H1 (cell line): ENCODE measurements around the gene PMEPA1. TPM values are rescaled to one million over a fixed set of nuclear protein-coding genes. Genes with fewer than 3 reads are reported as not detected.

ENCODE experiments used
- CTCF ChIA-PET: fragments of 300-600 bp; sonication (Branson Sonifier 250); formaldehyde crosslinking; loops from one replicate; lab custom pipeline; 2021; ENCODE audit not compliant: partially characterized antibody; lab: Charles Lee
- POLR2A ChIA-PET: fragments of 300-600 bp; sonication (Branson Sonifier 250); formaldehyde crosslinking; loops from one replicate; lab custom pipeline; 2021; ENCODE audit warnings: inconsistent platforms; ENCODE audit not compliant: partially characterized antibody; lab: Charles Lee
- DNase-seq, 2 experiments: peaks; one replicate each; pipeline versions ENCODE4 v3.0.0 to v3.0.0-alpha.2; 2010 to 2022; ENCODE audit warnings: low spot score in 2 of 2, low read depth in 1 of 2, mixed read lengths in 1 of 2
- FAIRE-seq: peaks from 2 replicates; lab custom pipeline; 2011; peaks lifted over from hg19 to GRCh38; lab: Jason Lieb, UNC
- H2AFZ ChIP-seq: 2 replicates; pipeline ENCODE4 v1.8.1; 2012; ENCODE audit warnings: low read length, inconsistent platforms
- H2AK5ac ChIP-seq: 2 replicates; pipeline ENCODE4 v1.6.1; 2013; ENCODE audit warnings: low read depth, low read length
- H2BK120ac ChIP-seq: replicated peaks from 2 replicates; pipeline ENCODE3; 2013; ENCODE audit warnings: low read depth, low read length, inconsistent platforms
- H2BK12ac ChIP-seq: 2 replicates; pipeline ENCODE4 v1.6.1; 2013; ENCODE audit warnings: low read depth, low read length
- H2BK15ac ChIP-seq: 2 replicates; pipeline ENCODE4 v1.6.1; 2013; ENCODE audit warnings: low read length
- H2BK20ac ChIP-seq: 2 replicates; pipeline ENCODE4 v1.6.1; 2013; ENCODE audit warnings: low read length
- H2BK5ac ChIP-seq: 2 replicates; pipeline ENCODE4 v1.6.1; 2013; ENCODE audit warnings: low read depth, low read length
- H3K14ac ChIP-seq: 2 replicates; pipeline ENCODE4 v1.6.1; 2013; ENCODE audit warnings: inconsistent platforms; ENCODE audit not compliant: insufficient read length
- H3K18ac ChIP-seq: 2 replicates; pipeline ENCODE4 v1.6.1; 2013; ENCODE audit warnings: low read length; ENCODE audit errors: extremely low read depth
- H3K23ac ChIP-seq: 2 replicates; pipeline ENCODE4 v1.6.1; 2013; ENCODE audit warnings: inconsistent platforms; ENCODE audit not compliant: insufficient read length
- H3K23me2 ChIP-seq: 2 replicates; pipeline ENCODE4 v1.6.1; 2013; ENCODE audit warnings: low read depth, low read length
- H3K27ac ChIP-seq: 2 replicates; pipeline ENCODE4 v1.6.1; 2011; ENCODE audit warnings: low read depth, low read length, inconsistent platforms
- H3K27me3 ChIP-seq, 4 experiments: replicated peaks in 1 of 4; 1 replicate in 1 of 4; 2 replicates in 3 of 4; pipeline versions ENCODE4 v1.6.1 to v1.8.1; 2011 to 2013; ENCODE audit warnings: low read length in 3 of 4, mild to moderate bottlenecking in 3 of 4, inconsistent platforms in 2 of 4, mixed read lengths in 2 of 4, moderate library complexity in 1 of 4; ENCODE audit not compliant: control insufficient read depth in 3 of 4, insufficient read depth in 3 of 4; ENCODE audit errors: extremely low read depth in 1 of 4
- H3K36me3 ChIP-seq, 4 experiments: 2 replicates each; pipeline versions ENCODE4 v1.6.1 to v1.8.1; 2011 to 2013; ENCODE audit warnings: mild to moderate bottlenecking in 4 of 4, low read length in 3 of 4, moderate library complexity in 2 of 4, control low read depth in 1 of 4, inconsistent platforms in 1 of 4; ENCODE audit not compliant: insufficient read depth in 4 of 4, control insufficient read depth in 2 of 4
- H3K4ac ChIP-seq: replicated peaks from 2 replicates; pipeline ENCODE3; 2013; ENCODE audit warnings: low read length, low read depth, mixed read lengths, inconsistent platforms; ENCODE audit not compliant: insufficient read length
- H3K4me1 ChIP-seq, 4 experiments: replicated peaks in 1 of 4; 1 replicate in 1 of 4; 2 replicates in 3 of 4; pipeline versions ENCODE4 v1.6.1 to v1.8.1; 2011 to 2013; ENCODE audit warnings: low read length in 3 of 4, inconsistent platforms in 2 of 4, mixed read lengths in 1 of 4; ENCODE audit not compliant: insufficient read depth in 4 of 4, control insufficient read depth in 3 of 4
- H3K4me2 ChIP-seq, 2 experiments: 2 replicates each; pipeline versions ENCODE4 v1.6.1 to v1.8.1; 2011 to 2013; ENCODE audit warnings: low read depth in 2 of 2, low read length in 2 of 2, control low read depth in 1 of 2, inconsistent platforms in 1 of 2, mild to moderate bottlenecking in 1 of 2; ENCODE audit not compliant: insufficient read depth in 1 of 2
- H3K4me3 ChIP-seq, 4 experiments: fragments of 200-600, 300-600 bp in 1 of 4; sonication (generic), shearing (Covaris generic), sonication (Bioruptor Twin) in 1 of 4; 2 replicates each; pipeline versions ENCODE4 v1.5.1 to v1.8.1; 2011 to 2016; ENCODE audit warnings: low read length in 4 of 4, low read depth in 3 of 4, control low read depth in 2 of 4, inconsistent platforms in 2 of 4, mild to moderate bottlenecking in 2 of 4, mixed read lengths in 1 of 4, moderate library complexity in 1 of 4; ENCODE audit not compliant: insufficient read depth in 2 of 4; ENCODE audit errors: extremely low read depth in 1 of 4
- H3K56ac ChIP-seq: replicated peaks from 2 replicates; pipeline ENCODE3; 2013; ENCODE audit warnings: low read depth, mild to moderate bottlenecking, mixed read lengths, low read length, inconsistent platforms; ENCODE audit not compliant: insufficient read length
- H3K79me1 ChIP-seq: 2 replicates; pipeline ENCODE4 v1.6.1; 2013; ENCODE audit warnings: low read depth, low read length, control low read depth
- H3K79me2 ChIP-seq, 2 experiments: 2 replicates each; pipeline versions ENCODE4 v1.6.1 to v1.8.1; 2012 to 2013; ENCODE audit warnings: low read length in 2 of 2, mild to moderate bottlenecking in 2 of 2, inconsistent platforms in 1 of 2; ENCODE audit not compliant: insufficient read depth in 2 of 2, control insufficient read depth in 1 of 2
- H3K9ac ChIP-seq, 4 experiments: replicated peaks in 1 of 4; 1 replicate in 1 of 4; 2 replicates in 3 of 4; pipeline versions ENCODE4 v1.6.1 to v1.8.1; 2011 to 2013; ENCODE audit warnings: low read depth in 3 of 4, low read length in 3 of 4, control low read depth in 2 of 4, mild to moderate bottlenecking in 2 of 4, moderate library complexity in 2 of 4, inconsistent platforms in 1 of 4; ENCODE audit errors: extremely low read depth in 1 of 4
- H3K9me3 ChIP-seq, 2 experiments: 2 replicates each; pipeline versions ENCODE4 v1.6.1 to v1.8.1; 2012 to 2013; ENCODE audit warnings: mild to moderate bottlenecking in 2 of 2, moderate library complexity in 2 of 2, control low read depth in 1 of 2, inconsistent platforms in 1 of 2, low read depth in 1 of 2, low read length in 1 of 2, mixed read lengths in 1 of 2; ENCODE audit not compliant: insufficient read depth in 2 of 2
- H4K20me1 ChIP-seq, 2 experiments: replicated peaks in 1 of 2; 2 replicates each; pipeline versions ENCODE3 to v1.8.1; 2011 to 2013; ENCODE audit warnings: inconsistent platforms in 2 of 2, low read length in 2 of 2, mild to moderate bottlenecking in 1 of 2; ENCODE audit not compliant: insufficient read depth in 2 of 2, control insufficient read depth in 1 of 2
- H4K5ac ChIP-seq: 2 replicates; pipeline ENCODE4 v1.6.1; 2013; ENCODE audit warnings: low read length, low read depth, mixed read lengths, inconsistent platforms; ENCODE audit not compliant: insufficient read length
- H4K8ac ChIP-seq: 2 replicates; pipeline ENCODE4 v1.8.0; 2013; ENCODE audit warnings: mild to moderate bottlenecking, moderate library complexity, low read length, inconsistent platforms; ENCODE audit not compliant: insufficient read depth; ENCODE audit errors: extremely low read depth
- H4K91ac ChIP-seq: replicated peaks from 2 replicates; pipeline ENCODE3; 2013; ENCODE audit warnings: low read length, mixed read lengths, inconsistent platforms; ENCODE audit not compliant: insufficient read length
- ASH2L ChIP-seq: fragments of 200-600, 300-600 bp; sonication (generic); IDR thresholded peaks from one replicate; pipeline ENCODE4 v1.7.1; 2017; ENCODE audit warnings: low read length
- CBX5 ChIP-seq: fragments of 300-800, 300-1000 bp; sonication (generic); IDR thresholded peaks from 2 replicates; pipeline ENCODE4 v1.7.1; 2016; ENCODE audit warnings: antibody characterized with exemption, low read length, low read depth
- HDAC6 ChIP-seq: IDR thresholded peaks from one replicate; pipeline ENCODE4 v1.7.1; 2012; ENCODE audit warnings: low read depth, mild to moderate bottlenecking, inconsistent platforms, low read length, moderate library complexity
- POU5F1 ChIP-seq: IDR thresholded peaks from 2 replicates; pipeline ENCODE4 v1.6.1; 2011; ENCODE audit warnings: low read depth, mild to moderate bottlenecking, low read length, moderate library complexity
- SIN3A ChIP-seq, 2 experiments: IDR thresholded peaks in 1 of 2; conservative IDR thresholded peaks in 1 of 2; 2 replicates each; pipeline ENCODE4 v1.6.1; 2011 to 2012; ENCODE audit warnings: low read length in 2 of 2, improper control_type of control experiment in 1 of 2, low read depth in 1 of 2, mild to moderate bottlenecking in 1 of 2
- SIRT6 ChIP-seq: IDR thresholded peaks from one replicate; pipeline ENCODE4 v1.7.1; 2012; ENCODE audit warnings: low read length, inconsistent platforms
- ZNF274 ChIP-seq: IDR thresholded peaks from 2 replicates; pipeline ENCODE4 v1.7.0; 2012; ENCODE audit warnings: low read length, borderline replicate concordance; ENCODE audit errors: extremely low read depth
- WGBS, 2 experiments: shearing (Covaris generic) in 1 of 2; methylation state at CpG; one replicate each; pipeline versions ENCODE4 v1.1.6 to v1.1.7; 2013 to 2015; ENCODE audit warnings: low lambda C conversion rate in 2 of 2, mixed read lengths in 2 of 2, inconsistent platforms in 1 of 2, low coverage in 1 of 2, missing lambda C conversion rate in 1 of 2; ENCODE audit not compliant: insufficient replicate concordance in 2 of 2, insufficient coverage in 1 of 2, insufficient read length in 1 of 2; ENCODE audit errors: extremely low coverage in 1 of 2, missing lambda C conversion rate in 1 of 2; 5-methylcytosine and 5-hydroxymethylcytosine counted together
- polyA plus RNA-seq, 7 experiments: library from polyadenylated mRNA; depleted of rRNA in 3 of 7; stranded (reverse) in 5 of 7; unstranded in 2 of 7; fragments of >200 nt in 5 of 7; fragments of 200-250 nt in 2 of 7; gene quantifications; 1 replicate in 5 of 7; 2 replicates in 1 of 7; 4 replicates in 1 of 7; pipeline versions ENCODE4 v1.2.1 to v1.2.3, GENCODE V29; 2011 to 2013; ENCODE audit warnings: missing spikeins in 2 of 7, mixed read lengths in 2 of 7
- total RNA-seq: library from RNA; stranded (reverse); fragmentation: NEBNext Ultra II Directional; extraction: Animal tissue kit (Norgen Biotek cat#: 25700); gene quantifications from 2 replicates; pipeline ENCODE4 v1.2.1, GENCODE V29; 2021

The PMEPA1 gene
- total and polyA plus RNA-seq, 2 of the 8 experiments (the other 6 are each of a cell fraction or from before 2014, with no cell fraction given), result 12.7 to 20.5 TPM

- H3K9me3 ChIP-seq, result no peaks in the 10 kb centered on the region
- DNase-seq (no peak), FAIRE-seq (no peak)
- TF ChIP-seq SIRT6, result no peak
- TF ChIP-seq POU5F1, result no peak
- TF ChIP-seq CBX5, result no peak
- TF ChIP-seq SIN3A (conservative IDR thresholded peaks at IDR 0.05 in 1 of 2, IDR thresholded peaks at IDR 0.05 in 1 of 2; ENCODE audit: low read depth in 1 of 2, low read length in 2 of 2), result no peak
- no peak for TF ChIP-seq HDAC6
- no peak for TF ChIP-seq ZNF274
- TF ChIP-seq ASH2L, result no peak
- H3K23me2 ChIP-seq, result no peaks in the 10 kb centered on the region
- H3K18ac ChIP-seq, result no peak overlapping the region
- no peak overlapping the region for H4K5ac ChIP-seq
- H2BK12ac ChIP-seq, result no peak overlapping the region
- no peak overlapping the region for H2BK5ac ChIP-seq
- H4K8ac ChIP-seq, result no peak overlapping the region; the same call in 1 of the 2 replicates
- H3K56ac ChIP-seq, result no peak overlapping the region
- no peaks in the 10 kb centered on the region for H4K20me1 ChIP-seq
- no peaks in the 10 kb centered on the region for H3K79me1 ChIP-seq
- H3K4ac ChIP-seq, result no peak overlapping the region
- no peak overlapping the region for H2AK5ac ChIP-seq
- H3K4me3 ChIP-seq, result no peak overlapping the region
- no peaks in the 10 kb centered on the region for H3K27me3 ChIP-seq
- 89% methylated on average over 29 of the region's 29 CpGs; no CpG with 5 or more reads in 1 of the 2 experiments for WGBS, 2 experiments
- no peak overlapping the region for H4K91ac ChIP-seq
- H3K14ac ChIP-seq, result no peak overlapping the region
- no peak overlapping the region for H2BK15ac ChIP-seq
- H3K4me1 ChIP-seq, result peaks cover 0 to 13% (median 0%) of the 10 kb centered on the region in 4 experiments; a peak in 3 of 7 replicates
- H3K9ac ChIP-seq, result no peak overlapping the region
- H2AFZ ChIP-seq, result no peak overlapping the region
- no peaks in the 10 kb centered on the region for H3K36me3 ChIP-seq
- no peaks in the 10 kb centered on the region for H3K79me2 ChIP-seq
- H2BK120ac ChIP-seq, result no peak overlapping the region
- no peak overlapping the region for H3K23ac ChIP-seq
- no peak overlapping the region for H2BK20ac ChIP-seq
- ChIA-PET CTCF (interaction anchor here (0.8 to 1.0 kb wide), 2 partner anchors 14 to 21 kb away, joined by 3 to 5 read pairs; no protein-coding TSS in a partner anchor), POLR2A (no interaction called here)
- H3K4me2 ChIP-seq, result no peak overlapping the region
- H3K27ac ChIP-seq, result no peak overlapping the region
Observed at GRCh38 chr20:57748601-57749130, 38.9 kb upstream of the PMEPA1 start.
